Measurements from ENCODE around the gene HYOU1.
A peak's percentile ranks its signal among the peaks of the same experiment; 100 is the strongest.
"Not testable (repeated sequence)": the region's sequence is repeated elsewhere in the genome, so short reads cannot be mapped to it uniquely, and the experiment has no call there.

HYOU1 gene

GRCh38 chr11:119042927-119043326, 14.1 kb downstream of the HYOU1 start:
- DNase-seq (ENCODE audit: low read depth in 2 of 2) = no peak

DNA sequence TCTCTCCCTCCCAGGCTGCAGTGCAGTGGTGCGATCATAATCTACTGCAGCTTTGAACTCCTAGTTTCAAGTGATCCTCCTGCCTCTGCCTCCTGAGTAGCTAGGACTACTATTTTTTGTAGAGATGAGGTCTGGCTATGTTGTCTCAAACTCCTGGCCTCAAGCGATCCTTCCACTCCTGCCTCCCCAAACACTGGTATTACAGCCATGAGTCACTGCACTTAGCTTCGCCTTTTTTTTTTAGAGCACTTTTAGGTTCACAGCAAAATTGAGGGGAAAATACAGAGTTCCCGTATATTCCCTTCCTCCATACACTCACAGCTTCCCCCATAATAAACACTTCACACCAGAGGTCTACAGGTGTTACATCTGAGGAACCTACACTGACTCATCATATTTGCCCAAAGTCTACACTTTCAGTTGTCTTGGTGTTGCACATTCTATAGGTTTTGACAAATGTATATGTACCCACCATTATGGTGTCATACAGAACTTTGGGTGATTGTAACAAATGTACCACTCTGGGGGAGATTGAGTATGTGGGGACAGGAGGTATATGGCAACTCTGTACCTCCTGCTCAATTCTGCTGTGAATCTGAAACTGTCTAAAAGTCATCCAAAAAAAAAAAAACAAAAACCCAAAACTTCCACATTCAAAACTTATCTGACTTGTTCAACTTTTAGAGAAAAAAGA, 15.0 kb downstream of the HYOU1 start:
- DNase-seq (ENCODE audit: low read depth in 2 of 2) = no peak

DNA sequence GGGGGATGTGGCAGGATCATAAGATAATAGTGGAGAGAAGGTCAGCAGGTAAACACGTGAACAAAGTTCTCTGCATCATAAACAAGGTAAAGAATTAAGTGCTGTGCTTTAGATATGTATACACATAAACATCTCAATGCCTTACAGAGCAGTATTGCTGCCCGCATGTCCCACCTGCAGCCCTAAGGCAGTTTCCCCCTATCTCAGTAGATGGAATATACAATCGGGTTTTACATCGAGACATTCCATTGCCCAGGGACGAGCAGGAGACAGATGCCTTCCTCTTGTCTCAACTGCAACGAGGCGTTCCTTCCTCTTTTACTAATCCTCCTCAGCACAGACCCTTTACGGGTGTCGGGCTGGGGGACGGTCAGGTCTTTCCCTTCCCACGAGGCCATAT, 17.5 kb downstream of the HYOU1 start:
- DNase-seq (ENCODE audit: low read depth in 2 of 2) = not testable (repeated sequence)

- DNase-seq (ENCODE audit: low read depth in 2 of 2) = no peak
Measured at GRCh38 chr11:119038884-119039283, 18.1 kb downstream of the HYOU1 start.

- DNase-seq (ENCODE audit: low read depth in 2 of 2) = no peak
Measured at GRCh38 chr11:119034813-119035212, 22.2 kb downstream of the HYOU1 start.

GRCh38 chr11:119033421-119033820, 23.6 kb downstream of the HYOU1 start:
- DNase-seq (ENCODE audit: low read depth in 2 of 2) = not testable (repeated sequence)

DNA sequence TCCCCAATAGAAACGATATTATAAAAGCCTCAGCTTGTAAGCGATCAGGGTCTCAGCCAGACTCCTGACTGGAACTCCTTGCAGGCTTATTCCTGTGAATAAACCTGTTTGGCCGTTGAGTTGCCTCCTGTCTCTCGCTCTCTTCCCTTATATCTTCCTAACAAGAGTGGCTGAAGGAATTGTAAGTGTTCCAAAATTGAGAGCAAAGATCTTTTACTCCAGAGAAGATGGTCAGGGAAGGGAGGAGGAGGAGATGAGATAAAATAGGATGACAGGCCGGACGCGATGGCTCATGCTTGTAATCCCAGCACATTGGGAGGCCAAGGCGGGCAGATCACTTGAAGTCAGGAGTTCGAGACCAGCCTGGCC, 25.1 kb downstream of the HYOU1 start:
- DNase-seq (ENCODE audit: low read depth in 2 of 2) = no peak

DNA sequence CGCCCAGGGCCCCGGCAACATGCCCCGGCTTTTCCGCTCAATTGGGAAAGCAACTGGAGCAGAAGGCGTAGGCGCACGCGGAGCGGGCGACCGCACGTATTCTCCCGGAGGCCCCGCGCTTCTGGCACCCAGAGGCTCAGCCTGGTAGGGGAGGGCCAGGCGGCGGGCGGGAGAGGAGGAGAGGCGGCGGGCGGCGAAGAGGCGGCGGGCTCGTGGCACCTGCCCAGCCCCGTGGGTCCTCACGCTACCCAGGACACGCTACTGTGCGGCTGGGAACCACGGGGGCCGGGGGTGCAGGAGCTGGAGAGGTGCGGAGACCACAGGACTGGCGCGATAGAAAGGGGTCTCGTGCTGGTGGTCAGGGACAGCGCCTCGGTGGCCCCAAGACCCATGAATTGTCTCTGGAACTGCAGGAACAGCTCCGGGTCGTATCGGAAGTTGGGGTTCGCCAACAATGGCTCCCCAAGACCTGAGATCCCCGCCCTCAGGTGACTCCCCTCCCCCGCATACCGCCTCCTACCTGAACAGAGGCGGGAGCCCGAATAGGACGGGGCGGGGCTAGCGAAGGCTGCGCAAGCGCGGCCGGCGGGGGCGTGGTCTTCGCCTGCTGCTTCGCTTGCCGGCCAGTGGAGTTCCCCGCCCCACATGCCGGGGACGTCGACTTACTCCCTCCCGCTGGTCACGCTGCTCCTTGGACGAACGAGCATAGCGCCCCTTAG, 26.5 kb downstream of the HYOU1 start, which contains the start of gene SLC37A4:
TSS of gene SLC37A4 (minus strand) at position 549 of the 719 bp plus-strand sequence.
- DNase-seq (ENCODE audit: low read depth in 2 of 2) = peak; percentile 96 to 99

- no peak for DNase-seq (ENCODE audit: low read depth in 2 of 2)
Measured at GRCh38 chr11:119030029-119030328, 27.0 kb downstream of the HYOU1 start.

DNA sequence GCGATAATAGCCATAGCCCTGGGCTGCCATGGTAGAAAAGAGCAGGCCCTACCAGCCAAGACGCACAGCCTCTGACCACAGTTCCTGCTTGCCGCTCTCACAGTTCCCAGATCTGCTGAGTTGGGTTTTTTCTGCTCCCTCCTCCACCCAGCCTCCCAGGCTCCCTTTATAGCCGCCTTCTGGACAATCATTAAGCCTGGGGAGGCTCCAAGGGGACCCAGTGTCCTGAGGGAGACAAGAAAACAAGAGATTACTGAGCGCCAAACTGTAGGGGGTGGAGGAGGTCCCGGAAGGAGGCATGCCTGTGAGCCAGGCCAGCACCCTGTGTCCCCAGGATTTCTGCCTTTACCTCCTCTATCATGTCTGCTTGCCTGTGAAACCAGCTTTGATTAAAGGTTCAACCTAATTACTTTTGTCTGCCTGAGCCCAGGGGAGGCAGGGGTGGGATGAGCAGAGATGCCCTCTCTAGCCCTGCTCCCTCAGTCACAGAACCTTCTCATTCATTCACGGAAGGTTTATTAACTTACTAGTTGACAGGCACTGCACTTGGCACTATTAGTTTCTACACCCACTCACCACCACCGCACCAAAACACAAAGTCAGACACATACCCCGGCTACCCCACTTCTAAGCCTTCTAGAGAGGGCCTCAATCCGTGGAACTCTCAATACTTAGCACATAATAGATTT, 27.5 kb downstream of the HYOU1 start:
- peak in 1 of 2 donors; percentile 30 for DNase-seq (ENCODE audit: low read depth in 2 of 2)

GRCh38 chr11:119029069-119029339, 28.0 kb downstream of the HYOU1 start:
- DNase-seq (ENCODE audit: low read depth in 2 of 2) = no peak

DNA sequence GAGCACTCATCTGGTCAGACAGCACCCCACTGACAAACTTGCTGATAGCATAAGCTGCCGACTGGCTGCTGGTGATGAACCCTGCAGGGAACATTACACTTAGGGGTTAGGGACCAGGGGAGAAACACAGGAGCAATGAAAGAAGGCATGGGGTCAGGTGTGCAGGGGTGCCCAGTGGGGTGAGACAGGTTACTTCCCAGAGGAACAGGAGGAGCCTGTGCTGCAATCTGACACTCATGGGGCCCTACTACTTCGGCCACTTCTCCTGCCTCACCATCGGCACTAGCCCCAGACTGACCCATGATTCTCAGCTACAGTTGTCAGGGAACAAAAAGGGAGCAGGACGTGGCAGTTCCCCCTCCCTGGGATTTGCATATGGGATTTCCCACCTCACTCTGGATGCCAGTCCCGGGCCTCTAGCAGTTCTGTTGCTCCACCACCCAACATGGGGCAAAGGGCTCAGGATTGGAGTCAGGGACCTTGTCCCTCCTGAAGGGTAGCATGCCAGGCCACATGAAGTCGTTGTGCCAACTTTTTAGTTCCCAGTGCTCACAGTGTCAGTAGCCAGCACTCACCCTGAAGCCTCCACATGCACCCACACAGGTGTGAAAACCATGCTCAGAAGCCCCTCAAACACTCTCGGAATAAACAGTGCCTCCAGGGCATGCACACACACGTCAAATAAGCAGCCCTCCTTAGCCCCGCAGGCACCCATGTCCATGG, 28.5 kb downstream of the HYOU1 start:
- no peak for DNase-seq (ENCODE audit: low read depth in 2 of 2)

DNA sequence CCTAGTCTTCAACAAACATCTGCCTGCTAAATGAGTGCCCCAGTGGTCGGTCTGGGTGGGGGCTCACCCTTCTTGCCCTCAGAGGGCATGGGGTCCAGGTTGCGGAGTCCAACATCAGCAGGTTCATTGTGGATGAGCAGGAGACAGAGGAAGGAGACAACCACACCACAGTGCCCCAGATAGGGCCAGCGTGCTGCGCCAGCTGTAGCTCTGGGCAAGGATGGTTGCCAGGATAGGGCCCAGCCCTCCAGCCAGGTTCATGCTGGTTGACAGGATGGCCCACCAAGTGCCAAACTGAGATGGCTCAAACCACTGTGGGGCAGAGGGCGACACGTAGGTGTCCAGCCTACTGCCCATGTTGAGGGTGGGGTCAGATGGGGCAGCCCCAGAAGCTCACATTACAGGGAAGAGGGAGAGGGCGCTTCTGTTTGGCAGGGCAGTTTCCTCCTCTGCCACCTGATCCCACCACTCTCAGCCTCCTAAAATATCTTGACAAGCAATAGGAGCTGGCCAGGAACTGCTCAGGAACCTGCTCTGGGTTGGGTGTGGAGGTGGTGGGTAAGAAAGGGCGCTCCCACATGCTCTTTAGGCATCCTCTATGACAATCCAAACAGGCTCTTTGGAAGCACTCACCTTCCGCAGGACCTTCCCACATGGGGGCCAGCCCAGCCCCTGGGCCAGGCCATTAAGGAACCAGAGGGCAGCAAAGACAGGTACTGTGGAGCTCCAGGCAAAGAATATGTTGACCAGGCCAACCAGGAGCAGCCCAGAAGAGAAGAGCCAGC, 29.3 kb downstream of the HYOU1 start:
- no peak for DNase-seq (ENCODE audit: low read depth in 2 of 2)

DNA sequence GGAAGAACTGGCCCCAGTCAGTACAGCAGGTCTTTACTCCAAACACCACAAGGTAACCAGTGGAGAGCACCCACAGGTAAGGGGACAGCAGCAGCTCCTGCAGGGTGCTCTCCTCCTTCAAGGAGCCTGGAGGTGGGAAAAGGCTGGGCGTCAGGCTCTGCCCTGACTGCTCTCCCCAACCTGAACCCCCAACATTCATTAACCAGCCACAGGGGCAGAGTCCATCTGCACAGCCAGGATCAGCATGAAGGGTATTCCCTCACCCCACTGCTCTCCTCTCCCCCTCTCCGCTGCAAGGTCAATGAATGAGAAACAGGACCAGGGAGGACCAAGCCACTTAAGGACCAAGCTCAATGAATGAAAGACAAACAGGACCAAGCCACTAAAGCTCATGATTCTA, 30.0 kb downstream of the HYOU1 start:
- DNase-seq (ENCODE audit: low read depth in 2 of 2) = no peak

- no peak for DNase-seq (ENCODE audit: low read depth in 2 of 2)
Measured at GRCh38 chr11:119025978-119026766, 30.8 kb downstream of the HYOU1 start.

DNA sequence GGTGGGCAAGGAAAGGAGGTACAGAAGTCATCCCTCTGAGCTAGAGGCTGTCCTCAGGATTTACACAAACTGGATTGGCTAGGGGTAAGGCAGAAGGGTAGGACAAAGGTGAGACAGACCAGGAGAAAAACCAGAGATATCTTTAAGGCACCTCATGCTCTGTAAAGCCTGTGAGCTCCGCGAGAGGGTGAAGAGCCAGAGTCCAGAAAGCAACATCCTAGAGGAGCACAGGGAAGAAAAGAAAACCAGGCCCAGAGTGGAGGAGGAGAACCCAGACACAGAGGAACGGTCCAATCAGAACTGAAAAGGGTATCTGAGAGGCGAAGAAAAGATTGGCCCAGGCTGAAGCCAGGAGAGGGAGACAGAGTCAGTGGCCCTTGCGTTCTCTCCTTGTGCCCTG, 31.5 kb downstream of the HYOU1 start:
- DNase-seq (ENCODE audit: low read depth in 2 of 2) = no peak

DNA sequence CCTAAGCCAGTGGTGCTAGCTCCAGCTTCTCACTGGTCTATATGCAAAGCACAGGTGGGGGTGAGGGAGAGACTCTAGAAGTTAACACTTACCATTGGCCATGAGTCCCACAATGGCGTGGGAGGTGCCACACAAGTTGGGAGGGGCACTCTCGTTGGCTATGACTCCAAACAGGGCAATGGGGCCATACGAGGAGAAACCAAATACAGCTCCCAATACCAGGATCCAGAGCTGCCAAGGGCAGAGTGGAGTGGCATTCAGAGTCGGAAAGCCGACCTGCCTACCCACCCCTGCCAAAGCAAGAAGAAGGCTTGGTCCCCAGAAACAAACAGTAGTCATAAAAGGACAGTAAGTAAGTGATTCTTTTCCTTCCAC, 31.9 kb downstream of the HYOU1 start:
- DNase-seq (ENCODE audit: low read depth in 2 of 2) = no peak

DNA sequence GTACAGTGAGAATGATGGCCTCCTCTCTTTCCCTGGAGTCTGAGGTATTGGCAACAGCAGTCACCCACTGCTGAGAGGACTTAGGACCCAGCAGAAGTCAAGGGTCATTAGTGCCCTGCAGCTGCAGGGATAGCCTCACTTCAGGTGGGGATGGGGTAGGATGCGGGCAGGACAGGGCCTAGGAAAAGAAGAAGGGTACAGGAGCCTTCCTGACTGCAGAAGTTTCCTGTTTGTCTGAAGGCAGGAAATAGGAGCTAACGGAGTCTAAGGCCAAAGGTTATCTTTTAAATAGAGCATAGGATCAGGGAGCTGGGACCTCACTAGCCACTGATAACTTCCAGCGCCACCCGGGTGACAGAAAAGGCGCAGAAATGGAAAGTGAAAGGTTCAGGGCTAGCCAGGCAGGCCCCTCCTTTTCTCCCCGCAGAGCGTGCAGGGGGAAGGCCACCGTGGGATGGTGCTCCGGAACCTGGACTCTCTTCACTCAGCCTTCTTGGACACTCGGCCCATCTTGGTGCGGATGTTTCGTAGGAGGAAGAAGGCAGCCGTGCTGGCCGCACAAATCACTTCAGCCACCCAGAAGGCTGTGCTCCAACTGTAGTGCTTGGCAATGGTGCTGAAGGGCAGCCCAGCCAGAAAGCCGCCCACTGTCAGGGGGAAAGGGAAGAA, 32.4 kb downstream of the HYOU1 start:
- DNase-seq (ENCODE audit: low read depth in 2 of 2) = no peak

DNA sequence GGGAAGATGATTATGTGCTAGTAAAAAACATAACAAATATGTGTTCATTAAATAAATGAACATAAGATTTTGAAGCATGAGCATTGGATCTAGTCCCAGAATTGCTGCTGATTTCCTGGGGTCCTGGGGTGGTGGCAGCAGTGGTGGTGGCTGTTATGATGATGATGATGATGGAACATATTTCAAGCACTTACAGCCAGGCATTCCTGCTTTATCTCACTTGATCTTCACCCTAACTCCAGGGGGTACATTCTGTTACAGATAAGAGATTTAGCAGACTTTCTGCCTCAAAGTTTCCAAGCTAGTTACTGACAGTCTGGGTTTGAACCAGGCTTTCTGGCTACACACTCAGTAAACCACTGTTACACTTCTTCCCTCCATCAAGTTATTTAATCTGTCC, 33.3 kb downstream of the HYOU1 start:
- DNase-seq (ENCODE audit: low read depth in 2 of 2) = no peak

DNA sequence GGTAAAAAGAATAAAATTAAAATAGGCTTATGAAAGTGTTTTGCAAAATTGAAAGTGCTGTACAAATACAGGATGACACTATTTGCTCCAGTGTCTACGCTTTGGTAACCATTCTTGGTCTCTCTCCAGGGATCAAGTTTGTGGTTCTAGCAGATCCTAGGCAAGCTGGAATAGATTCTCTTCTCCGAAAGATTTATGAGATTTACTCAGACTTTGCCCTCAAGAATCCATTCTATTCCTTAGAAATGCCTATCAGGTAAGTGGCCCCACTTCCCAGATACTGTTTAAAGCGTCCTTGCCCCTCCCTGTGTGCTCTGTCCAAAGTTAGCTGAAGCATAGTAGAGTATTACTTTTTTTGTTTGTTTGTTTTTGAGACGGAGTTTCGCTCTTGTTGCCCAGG, 35.4 kb downstream of the HYOU1 start:
- no peak for DNase-seq (ENCODE audit: low read depth in 2 of 2)

DNA sequence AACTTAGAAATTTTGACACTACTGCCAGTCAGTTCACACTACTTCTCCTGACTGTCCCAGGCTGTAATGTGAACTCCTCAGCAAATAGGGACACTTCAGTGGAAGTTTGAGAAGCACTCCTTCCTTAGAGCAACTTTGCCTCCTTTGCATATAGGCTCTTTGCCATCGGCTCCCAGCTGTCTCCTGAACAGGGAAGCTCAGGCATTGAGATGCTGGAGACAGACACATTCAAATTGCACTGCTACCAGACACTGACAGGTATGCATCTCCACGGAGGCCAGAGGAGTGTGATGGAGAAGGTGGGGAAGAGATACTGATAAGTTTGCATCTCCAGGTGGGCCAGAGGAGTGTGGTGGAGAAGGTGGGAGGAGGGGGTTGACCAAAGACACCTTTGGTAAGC, 37.0 kb downstream of the HYOU1 start:
- no peak for DNase-seq (ENCODE audit: low read depth in 2 of 2)
